Fibroblast of mammary gland (primary cell): ENCODE results near the gene CACNA2D2.

Experiments
- DNase-seq: peaks from one replicate; pipeline ENCODE4 v3.0.0-alpha.2; 2010; ENCODE audit warnings: low read depth
- H3K4me3 ChIP-seq: 2 replicates; pipeline ENCODE4 v1.5.1; 2011; ENCODE audit warnings: low read depth, mild to moderate bottlenecking, low read length, moderate library complexity; ENCODE audit not compliant: control insufficient read depth
- TF ChIP-seq, protein P1 (sequence below): conservative IDR thresholded peaks from 2 replicates; pipeline ENCODE4 v1.5.1; 2011; ENCODE audit warnings: low read depth, low read length, inconsistent platforms; ENCODE audit not compliant: control insufficient read depth, insufficient read depth

The CACNA2D2 gene

DNA sequence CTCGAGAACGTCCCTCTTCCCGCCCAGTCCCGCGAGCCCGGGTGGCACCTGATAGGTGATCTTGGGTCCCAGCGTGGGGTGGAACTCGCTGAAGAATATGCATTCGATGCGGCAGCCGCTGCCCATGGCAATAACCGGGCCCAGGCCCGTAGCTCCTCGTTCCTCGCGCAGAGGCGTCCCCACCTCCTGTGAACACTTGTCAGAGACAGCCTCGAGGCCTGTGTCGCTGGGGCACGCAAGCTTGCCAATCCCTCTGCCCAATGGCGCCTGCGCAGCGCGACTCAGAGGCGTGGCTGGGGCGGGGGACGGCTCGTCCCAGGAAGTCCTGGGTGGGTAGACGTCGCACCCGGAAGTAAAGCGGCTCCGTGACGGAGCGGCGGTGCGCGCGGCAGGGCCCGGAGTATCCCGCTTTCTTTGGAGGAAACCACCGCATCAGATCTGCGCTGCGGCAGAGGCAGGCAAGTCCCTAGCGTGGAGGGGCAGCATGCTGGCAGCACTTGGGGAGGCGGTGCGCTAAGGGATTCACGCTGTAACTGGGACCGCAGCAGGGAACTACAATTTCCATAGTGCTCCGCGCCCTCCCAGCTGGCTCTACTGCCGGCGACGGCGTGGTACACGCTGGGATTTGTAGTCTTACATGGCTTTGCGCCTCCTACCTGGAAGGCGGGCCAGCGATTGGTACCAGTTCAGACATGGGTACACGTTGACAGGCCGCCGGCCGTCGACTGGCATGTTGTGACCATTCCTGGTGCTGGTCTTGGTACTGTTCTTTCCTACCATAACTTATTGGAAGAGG lies 152.7 kb downstream of the CACNA2D2 start, which contains the start of the genes CYB561D2 and NPRL2:
Gene CYB561D2, plus strand, starts transcription at position 336 of the 796 bp plus-strand sequence. CDS start 572 bp downstream, outside the sequence.
Gene NPRL2, minus strand, starts transcription at position 249 of the 796 bp plus-strand sequence. Its CDS starts 123 bp downstream, at position 126.
- DNase-seq, result peak; percentile 83
- TF ChIP-seq, protein P1, sequence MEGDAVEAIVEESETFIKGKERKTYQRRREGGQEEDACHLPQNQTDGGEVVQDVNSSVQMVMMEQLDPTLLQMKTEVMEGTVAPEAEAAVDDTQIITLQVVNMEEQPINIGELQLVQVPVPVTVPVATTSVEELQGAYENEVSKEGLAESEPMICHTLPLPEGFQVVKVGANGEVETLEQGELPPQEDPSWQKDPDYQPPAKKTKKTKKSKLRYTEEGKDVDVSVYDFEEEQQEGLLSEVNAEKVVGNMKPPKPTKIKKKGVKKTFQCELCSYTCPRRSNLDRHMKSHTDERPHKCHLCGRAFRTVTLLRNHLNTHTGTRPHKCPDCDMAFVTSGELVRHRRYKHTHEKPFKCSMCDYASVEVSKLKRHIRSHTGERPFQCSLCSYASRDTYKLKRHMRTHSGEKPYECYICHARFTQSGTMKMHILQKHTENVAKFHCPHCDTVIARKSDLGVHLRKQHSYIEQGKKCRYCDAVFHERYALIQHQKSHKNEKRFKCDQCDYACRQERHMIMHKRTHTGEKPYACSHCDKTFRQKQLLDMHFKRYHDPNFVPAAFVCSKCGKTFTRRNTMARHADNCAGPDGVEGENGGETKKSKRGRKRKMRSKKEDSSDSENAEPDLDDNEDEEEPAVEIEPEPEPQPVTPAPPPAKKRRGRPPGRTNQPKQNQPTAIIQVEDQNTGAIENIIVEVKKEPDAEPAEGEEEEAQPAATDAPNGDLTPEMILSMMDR, result no peak
- H3K4me3 ChIP-seq, result peak within 1 kb of the TSS; percentile 92

DNA sequence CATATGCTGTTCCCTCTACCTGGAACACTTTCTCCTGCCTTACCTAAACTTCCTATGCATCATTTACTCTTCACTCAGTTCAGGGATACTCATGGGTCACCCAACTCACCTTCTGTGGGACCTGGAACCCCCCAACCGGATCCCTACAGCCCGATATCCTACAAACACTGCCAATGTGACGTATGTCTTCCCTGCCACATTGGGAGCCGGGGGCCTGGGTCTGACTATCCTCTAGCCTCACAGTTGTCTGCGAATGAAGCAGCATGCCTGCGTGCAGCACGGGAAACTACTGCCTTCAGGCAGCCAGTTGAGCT lies 153.3 kb downstream of the CACNA2D2 start:
- H3K4me3 ChIP-seq, result peak overlapping the region; percentile 92
- DNase-seq, result no peak
- TF ChIP-seq, protein P1, result no peak

DNA sequence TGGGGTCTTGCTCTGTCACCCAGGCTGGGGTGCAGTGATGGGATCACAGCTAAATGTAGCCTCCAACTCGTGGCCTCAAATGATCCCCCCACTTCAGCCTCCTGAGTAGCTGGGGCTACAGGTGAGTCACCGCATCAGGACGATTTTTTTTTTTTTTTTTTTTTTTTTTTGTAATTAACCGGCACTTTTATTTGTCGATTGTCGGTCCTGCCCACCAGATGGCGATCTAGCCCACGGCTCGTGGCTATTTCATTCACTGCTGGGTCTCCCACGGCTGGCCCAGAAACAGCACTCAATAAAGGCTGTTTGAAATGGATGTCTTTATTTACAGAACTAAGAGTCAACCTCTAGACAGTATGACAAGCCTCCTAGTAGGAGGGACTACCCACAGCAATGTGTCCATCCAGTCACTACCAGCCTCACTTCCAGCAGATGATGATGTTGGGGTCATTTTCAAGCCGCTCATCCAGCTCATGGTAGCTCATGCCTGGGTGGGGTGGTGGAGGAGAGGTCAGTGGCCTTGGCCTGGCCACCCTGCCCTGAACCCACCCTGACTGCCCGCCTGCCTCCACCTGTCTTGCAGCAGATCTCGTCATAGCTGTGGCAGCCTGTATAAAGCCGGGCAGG lies 156.1 kb downstream of the CACNA2D2 start:
- TF ChIP-seq, protein P1, result peak; percentile 58
- peak; percentile 75 for DNase-seq
- H3K4me3 ChIP-seq, result no peak overlapping the region

DNA sequence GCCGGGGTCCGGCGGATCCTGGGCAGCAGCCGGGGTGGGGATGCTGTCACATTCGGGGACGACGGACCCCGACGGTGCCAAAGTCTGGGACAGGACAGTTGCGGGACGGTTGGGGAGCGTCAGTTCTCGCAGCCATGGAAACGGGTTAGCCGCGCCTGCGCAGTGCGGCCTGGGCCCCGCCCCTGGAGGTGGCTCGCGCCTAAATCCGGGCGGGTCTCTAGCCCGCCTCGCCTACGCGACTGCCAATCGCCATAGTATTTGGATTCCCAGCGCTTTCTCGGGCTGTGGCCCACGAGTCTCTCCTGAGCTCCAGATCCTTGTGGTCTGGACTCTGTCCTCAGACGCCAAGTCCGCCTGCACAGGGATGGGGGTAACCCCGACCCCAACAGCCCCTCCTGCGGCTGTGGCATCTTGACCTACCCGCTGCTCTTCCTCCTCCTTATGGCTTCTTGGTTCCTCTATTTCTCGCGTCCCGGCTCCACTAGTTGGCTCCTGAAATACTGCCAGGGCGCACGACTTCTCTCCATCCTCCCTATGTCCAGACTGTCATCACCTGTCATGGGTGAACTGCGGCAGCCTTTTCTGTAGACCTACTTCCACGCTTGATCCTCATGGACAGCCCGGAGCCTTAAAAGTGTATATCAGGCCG lies 157.7 kb downstream of the CACNA2D2 start, which contains the start of gene ZMYND10:
Gene ZMYND10, minus strand, starts transcription at position 147 of the 649 bp plus-strand sequence. CDS start 153 bp downstream, outside the sequence.
- peak; percentile 59 for DNase-seq
- TF ChIP-seq, protein P1, result no peak
- H3K4me3 ChIP-seq, result peak within 1 kb of the TSS; percentile 42

DNA sequence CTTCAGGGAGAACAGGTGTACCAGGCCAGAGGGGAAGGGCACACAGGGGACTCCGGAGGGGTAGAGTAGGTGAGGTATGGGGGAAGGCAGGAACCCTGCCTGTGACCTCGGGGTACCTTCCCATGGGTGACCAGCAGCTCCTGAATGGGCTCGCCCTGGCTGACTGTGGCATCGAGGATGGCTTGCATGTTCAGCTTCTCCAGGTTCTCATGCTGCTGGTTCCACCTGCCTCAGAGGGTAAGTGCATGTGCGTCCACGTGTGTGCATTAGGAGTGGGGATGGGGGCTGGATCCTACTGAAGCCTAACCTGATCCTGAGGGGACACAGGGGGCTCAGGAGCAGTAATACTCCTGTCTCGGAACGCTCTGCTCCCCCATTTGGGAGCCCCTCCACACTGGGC lies 158.4 kb downstream of the CACNA2D2 start:
- no peak for DNase-seq
- H3K4me3 ChIP-seq, result peak overlapping the region; percentile 42
- TF ChIP-seq, protein P1, result no peak

DNA sequence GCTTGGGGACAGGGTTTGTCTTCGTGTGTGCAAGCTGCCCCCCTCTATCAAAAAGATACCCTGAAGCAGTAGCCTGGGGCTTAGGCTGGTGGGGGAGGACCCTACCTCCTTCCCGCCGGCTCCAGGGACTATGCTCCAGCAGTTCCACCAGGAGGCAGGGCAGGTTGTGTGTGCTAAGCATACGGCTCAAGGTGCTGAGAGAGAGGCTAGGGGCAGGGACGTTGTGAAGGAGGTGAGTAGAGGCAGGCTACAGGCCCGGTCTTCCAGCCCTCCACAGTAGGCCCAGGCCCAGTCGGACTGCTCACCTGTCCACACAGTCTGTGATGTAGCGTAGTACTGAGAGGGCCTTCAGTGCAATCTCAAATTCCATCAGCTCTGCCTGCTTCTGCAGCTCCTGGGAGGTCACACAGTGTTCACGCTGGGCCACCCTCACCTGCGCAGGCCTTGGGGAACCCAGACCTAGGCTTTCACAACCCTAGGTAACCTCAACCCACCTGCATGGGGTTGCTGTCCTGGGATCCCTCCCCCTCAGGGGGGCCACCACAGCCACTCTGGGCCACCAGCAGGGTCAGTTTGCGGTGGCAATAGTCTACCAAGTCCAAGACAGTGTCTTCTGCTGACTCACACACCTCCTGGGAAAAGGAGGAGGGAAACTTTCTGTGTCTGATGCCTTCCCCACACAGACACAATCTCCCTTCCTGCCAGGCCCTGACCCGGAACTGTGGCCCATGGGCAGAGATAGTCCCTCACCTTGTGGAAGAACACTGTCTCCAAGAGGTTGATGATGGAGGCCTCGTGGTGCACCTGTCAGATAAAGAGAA lies 160.4 kb downstream of the CACNA2D2 start:
- TF ChIP-seq, protein P1, result no peak
- no peak for DNase-seq
- H3K4me3 ChIP-seq, result no peak overlapping the region
